Hepatocyte (in vitro differentiated cells): ENCODE results near the gene RHPN2. TPM values are rescaled to one million over a fixed set of nuclear protein-coding genes. Genes with fewer than 3 reads are reported as not detected.
"Not testable (repeated sequence)": the region's sequence is repeated elsewhere in the genome, so short reads cannot be mapped to it uniquely, and the experiment has no call there.

Source experiments
- DNase-seq: peaks from one replicate; pipeline ENCODE4 v3.0.0-alpha.2; 2016; ENCODE audit warnings: low spot score
- H2AFZ ChIP-seq: fragments of 200-600 bp; sonication (generic); 2 replicates; pipeline ENCODE4 v1.6.0; 2016; ENCODE audit warnings: antibody characterized with exemption, mild to moderate bottlenecking
- H3K27ac ChIP-seq: fragments of 200-600 bp; sonication (generic); 2 replicates; pipeline ENCODE4 v1.5.1; 2016; ENCODE audit warnings: mild to moderate bottlenecking
- H3K27me3 ChIP-seq: fragments of 200-600 bp; sonication (generic); 2 replicates; pipeline ENCODE4 v1.6.1; 2016
- H3K36me3 ChIP-seq: fragments of 200-600 bp; sonication (generic); replicated peaks from 2 replicates; pipeline ENCODE4 v1.5.1; 2016; ENCODE audit warnings: low read depth; ENCODE audit not compliant: insufficient read depth
- H3K4me1 ChIP-seq: fragments of 200-600 bp; sonication (generic); 2 replicates; pipeline ENCODE4 v1.5.1; 2016; ENCODE audit warnings: mild to moderate bottlenecking, moderate library complexity; ENCODE audit not compliant: insufficient read depth
- H3K4me2 ChIP-seq: fragments of 200-600 bp; sonication (generic); 2 replicates; pipeline ENCODE4 v1.6.0; 2016
- H3K4me3 ChIP-seq: fragments of 200-600 bp; sonication (generic); 2 replicates; pipeline ENCODE4 v1.5.1; 2016; ENCODE audit warnings: mild to moderate bottlenecking
- H3K79me2 ChIP-seq: fragments of 200-600 bp; sonication (generic); 2 replicates; pipeline ENCODE4 v1.6.0; 2017; ENCODE audit warnings: mild to moderate bottlenecking
- H3K9me2 ChIP-seq: fragments of 200-600 bp; sonication (generic); replicated peaks from 2 replicates; pipeline ENCODE4 v1.6.0; 2017; ENCODE audit warnings: mild to moderate bottlenecking; ENCODE audit not compliant: insufficient read depth
- H3K9me3 ChIP-seq: fragments of 200-600 bp; sonication (generic); 2 replicates; pipeline ENCODE4 v1.5.1; 2016; ENCODE audit warnings: low read depth, mild to moderate bottlenecking
- H4K20me1 ChIP-seq: fragments of 200-600 bp; sonication (generic); 2 replicates; pipeline ENCODE4 v1.6.0; 2016; ENCODE audit warnings: mild to moderate bottlenecking; ENCODE audit not compliant: insufficient read depth, poor library complexity, severe bottlenecking
- CTCF ChIP-seq: fragments of 200-600 bp; sonication (generic); IDR thresholded peaks from 2 replicates; pipeline ENCODE4 v1.5.1; 2016; ENCODE audit warnings: antibody characterized with exemption, mild to moderate bottlenecking; ENCODE audit not compliant: poor library complexity
- EZH2 ChIP-seq: fragments of 200-600 bp; sonication (generic); IDR thresholded peaks from 2 replicates; pipeline ENCODE4 v1.6.1; 2016; ENCODE audit warnings: antibody characterized with exemption, mild to moderate bottlenecking, borderline replicate concordance
- EZH2phosphoT487 ChIP-seq: fragments of 200-600 bp; sonication (generic); IDR thresholded peaks from one replicate; pipeline ENCODE4 v1.6.1; 2018; ENCODE audit warnings: antibody characterized with exemption, mild to moderate bottlenecking, low read depth, moderate library complexity; ENCODE audit not compliant: unreplicated experiment, severe bottlenecking
- WGBS: methylation state at CpG from one replicate; pipeline ENCODE4 v1.1.6; 2016; ENCODE audit warnings: low lambda C conversion rate; ENCODE audit errors: missing lambda C conversion rate; 5-methylcytosine and 5-hydroxymethylcytosine counted together
- polyA plus RNA-seq: library from polyadenylated mRNA; unstranded; fragments of >200 nt; fragmentation: Nextera tagmentation; extraction: Ambion mirVana; gene quantifications from 2 replicates; pipeline ENCODE4 v1.2.1, GENCODE V29; 2016
- total RNA-seq: library from RNA; depleted of rRNA; stranded (reverse); fragments of >200 nt; gene quantifications from 2 replicates; pipeline ENCODE4 v1.2.3, GENCODE V29; 2014

The RHPN2 gene
- total and polyA plus RNA-seq, 2 experiments from 2014 or later: 44.3 to 67.9 TPM

- Histone ChIP-seq H3K4me3 (no peak overlapping the region), H3K9me3 (peaks cover 2% of the 10 kb centered on the region)
Observed at GRCh38 chr19:33024398-33024797, 40.3 kb downstream of the RHPN2 start.

GRCh38 chr19:33022472-33023116 lies 42.1 kb downstream of the RHPN2 start:
- H3K4me1 ChIP-seq: peaks cover 15% of the 10 kb centered on the region
- peaks cover 21% of the 10 kb centered on the region for H3K79me2 ChIP-seq
- H3K36me3 ChIP-seq: no peaks in the 10 kb centered on the region
- no peak for TF ChIP-seq EZH2
- no peak for TF ChIP-seq CTCF
- TF ChIP-seq EZH2phosphoT487: no peak
- H3K27ac ChIP-seq: no peak overlapping the region
- WGBS: 37% methylated on average over 11 of the region's 11 CpGs
- no peaks in the 10 kb centered on the region for H3K27me3 ChIP-seq
- no peak for DNase-seq
- H2AFZ ChIP-seq: no peak overlapping the region
- H3K4me3 ChIP-seq: no peak overlapping the region
- no peak overlapping the region for H3K4me2 ChIP-seq
- no peaks in the 10 kb centered on the region for H3K9me2 ChIP-seq
- no peaks in the 10 kb centered on the region for H3K9me3 ChIP-seq
- no peaks in the 10 kb centered on the region for H4K20me1 ChIP-seq

More at GRCh38 chr19:33024398-33024797, 40.3 kb downstream of the RHPN2 start:
- 75% methylated on average over 8 of the region's 8 CpGs for WGBS
- no peak for DNase-seq
- peaks cover 15% of the 10 kb centered on the region for H3K4me1 ChIP-seq
- H3K79me2 ChIP-seq: peaks cover 37% of the 10 kb centered on the region
- no peaks in the 10 kb centered on the region for H3K36me3 ChIP-seq
- no peak overlapping the region for H3K4me2 ChIP-seq
- TF ChIP-seq CTCF: no peak
- TF ChIP-seq EZH2phosphoT487: no peak
- TF ChIP-seq EZH2: no peak
- no peaks in the 10 kb centered on the region for H3K9me2 ChIP-seq
- H4K20me1 ChIP-seq: no peaks in the 10 kb centered on the region
- H2AFZ ChIP-seq: no peak overlapping the region
- no peaks in the 10 kb centered on the region for H3K27me3 ChIP-seq
- H3K27ac ChIP-seq: peak overlapping the region; percentile 1

GRCh38 chr19:33010891-33011290 lies 53.8 kb downstream of the RHPN2 start:
- not testable (repeated sequence) for H4K20me1 ChIP-seq, H3K4me1 ChIP-seq, H3K27me3 ChIP-seq, H3K79me2 ChIP-seq, DNase-seq, H3K4me2 ChIP-seq, H3K27ac ChIP-seq, H3K4me3 ChIP-seq, H2AFZ ChIP-seq, H3K9me3 ChIP-seq, H3K36me3 ChIP-seq, H3K9me2 ChIP-seq
- WGBS: 88% methylated on average over 4 of the region's 4 CpGs

GRCh38 chr19:33008738-33009137 lies 56.0 kb downstream of the RHPN2 start:
- H3K9me3 ChIP-seq: no peaks in the 10 kb centered on the region
- H4K20me1 ChIP-seq: no peaks in the 10 kb centered on the region
- H3K9me2 ChIP-seq: no peaks in the 10 kb centered on the region
- H3K36me3 ChIP-seq: no peaks in the 10 kb centered on the region
- H3K27me3 ChIP-seq: no peaks in the 10 kb centered on the region
- no peak overlapping the region for H2AFZ ChIP-seq
- no peaks in the 10 kb centered on the region for H3K4me1 ChIP-seq
- WGBS: 93% methylated on average over 4 of the region's 4 CpGs
- no peak for TF ChIP-seq EZH2phosphoT487
- TF ChIP-seq EZH2: no peak
- TF ChIP-seq CTCF: no peak
- H3K79me2 ChIP-seq: no peaks in the 10 kb centered on the region
- H3K4me2 ChIP-seq: no peak overlapping the region
- H3K27ac ChIP-seq: no peak overlapping the region
- DNase-seq: no peak
- no peak overlapping the region for H3K4me3 ChIP-seq
